ENCODE measurements around the gene RNF213.
A peak's percentile ranks its signal among the peaks of the same experiment; 100 is the strongest.
"Not testable (repeated sequence)": the region's sequence is repeated elsewhere in the genome, so short reads cannot be mapped to it uniquely, and the experiment has no call there.

The RNF213 gene

DNA sequence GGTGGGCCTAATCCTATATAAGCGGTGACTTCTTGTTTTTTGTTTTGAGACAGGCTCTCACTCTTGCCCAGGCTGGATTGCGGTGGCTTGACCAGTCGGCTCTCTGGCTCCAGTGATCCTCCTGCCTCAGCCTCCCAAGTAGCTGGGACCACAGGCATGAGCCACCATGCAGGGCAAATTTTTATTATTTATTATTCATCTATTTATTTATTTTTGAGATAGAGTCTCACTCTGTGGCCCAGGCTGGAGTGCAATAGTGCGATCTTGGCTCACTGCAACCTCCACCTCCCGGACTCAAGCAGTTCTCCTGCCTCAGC is 4.7 kb upstream of the RNF213 start:
- Mint-ChIP-seq H3K36me3 (ENCODE audit: low read depth) (peaks cover 3% of the 10 kb centered on the region), H3K9me3 (no peaks in the 10 kb centered on the region), H3K4me1 (peaks cover 9% of the 10 kb centered on the region), H3K4me3 (no peak overlapping the region), H3K27ac (no peak overlapping the region), H3K27me3 (ENCODE audit: low read depth) (no peaks in the 10 kb centered on the region)
- TF ChIP-seq, protein P1, sequence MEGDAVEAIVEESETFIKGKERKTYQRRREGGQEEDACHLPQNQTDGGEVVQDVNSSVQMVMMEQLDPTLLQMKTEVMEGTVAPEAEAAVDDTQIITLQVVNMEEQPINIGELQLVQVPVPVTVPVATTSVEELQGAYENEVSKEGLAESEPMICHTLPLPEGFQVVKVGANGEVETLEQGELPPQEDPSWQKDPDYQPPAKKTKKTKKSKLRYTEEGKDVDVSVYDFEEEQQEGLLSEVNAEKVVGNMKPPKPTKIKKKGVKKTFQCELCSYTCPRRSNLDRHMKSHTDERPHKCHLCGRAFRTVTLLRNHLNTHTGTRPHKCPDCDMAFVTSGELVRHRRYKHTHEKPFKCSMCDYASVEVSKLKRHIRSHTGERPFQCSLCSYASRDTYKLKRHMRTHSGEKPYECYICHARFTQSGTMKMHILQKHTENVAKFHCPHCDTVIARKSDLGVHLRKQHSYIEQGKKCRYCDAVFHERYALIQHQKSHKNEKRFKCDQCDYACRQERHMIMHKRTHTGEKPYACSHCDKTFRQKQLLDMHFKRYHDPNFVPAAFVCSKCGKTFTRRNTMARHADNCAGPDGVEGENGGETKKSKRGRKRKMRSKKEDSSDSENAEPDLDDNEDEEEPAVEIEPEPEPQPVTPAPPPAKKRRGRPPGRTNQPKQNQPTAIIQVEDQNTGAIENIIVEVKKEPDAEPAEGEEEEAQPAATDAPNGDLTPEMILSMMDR (IDR thresholded peaks at IDR 0.05; ENCODE audit: unreplicated experiment in 3 of 3) = no peak

DNA sequence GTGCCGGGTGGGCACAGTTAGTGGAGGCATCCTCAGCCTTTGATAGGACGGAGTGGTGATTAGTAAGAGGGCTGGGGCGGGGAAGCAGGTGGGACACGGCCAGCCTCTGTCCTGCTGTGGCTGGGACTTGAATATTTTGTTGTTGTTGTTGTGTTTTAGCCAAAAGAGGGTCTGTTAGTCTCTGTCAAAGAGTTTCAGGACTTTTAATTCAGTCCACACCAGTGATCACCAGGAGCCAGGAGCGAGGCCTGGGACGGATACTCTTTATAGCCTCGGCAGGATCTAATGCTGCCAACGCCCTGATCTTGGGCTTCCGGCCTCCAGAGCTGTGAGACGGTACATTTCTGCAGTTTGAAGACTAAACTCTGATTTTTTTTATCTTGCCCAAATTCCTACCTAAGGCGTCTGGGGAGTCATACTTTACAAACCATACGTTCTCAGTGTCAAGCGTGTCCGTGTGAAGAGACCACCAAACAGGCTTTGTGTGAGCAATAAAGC is 2.9 kb upstream of the RNF213 start:
- Mint-ChIP-seq H3K9me3 (no peaks in the 10 kb centered on the region), H3K36me3 (ENCODE audit: low read depth) (peaks cover 3% of the 10 kb centered on the region), H3K27ac (peak overlapping the region; percentile 27 to 68 (median 68)), H3K27me3 (ENCODE audit: low read depth) (no peaks in the 10 kb centered on the region), H3K4me3 (peak overlapping the region; percentile 89), H3K4me1 (peaks cover 21% of the 10 kb centered on the region)
- TF ChIP-seq, protein P1 (IDR thresholded peaks at IDR 0.05; ENCODE audit: unreplicated experiment in 3 of 3) = no peak

DNA sequence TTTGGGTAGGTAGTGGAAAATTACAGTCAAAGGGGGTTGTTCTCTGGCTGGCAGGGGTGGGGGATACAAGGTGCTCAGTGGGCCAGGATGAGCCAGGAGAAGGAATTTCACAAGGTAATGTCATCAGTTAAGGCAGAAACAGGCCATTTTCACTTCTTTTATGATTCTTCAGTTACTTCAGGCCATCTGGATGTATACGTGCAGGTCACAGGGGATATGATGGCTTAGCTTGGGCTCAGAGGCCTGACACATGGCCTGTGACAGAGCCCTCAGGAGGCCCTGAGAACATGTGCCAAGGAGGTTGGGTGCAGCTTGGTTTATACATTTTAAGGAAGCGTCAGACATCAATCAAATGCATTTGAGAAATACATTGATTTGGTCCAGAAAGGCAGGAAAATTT is 2.4 kb upstream of the RNF213 start:
- H3K27me3 Mint-ChIP-seq (ENCODE audit: low read depth); H3K36me3 Mint-ChIP-seq (ENCODE audit: low read depth); H3K9me3 Mint-ChIP-seq: not testable (repeated sequence)
- Mint-ChIP-seq H3K4me3 (peak overlapping the region; percentile 89), H3K4me1 (peaks cover 23% of the 10 kb centered on the region), H3K27ac (peak overlapping the region; percentile 27 to 68 (median 67))

DNA sequence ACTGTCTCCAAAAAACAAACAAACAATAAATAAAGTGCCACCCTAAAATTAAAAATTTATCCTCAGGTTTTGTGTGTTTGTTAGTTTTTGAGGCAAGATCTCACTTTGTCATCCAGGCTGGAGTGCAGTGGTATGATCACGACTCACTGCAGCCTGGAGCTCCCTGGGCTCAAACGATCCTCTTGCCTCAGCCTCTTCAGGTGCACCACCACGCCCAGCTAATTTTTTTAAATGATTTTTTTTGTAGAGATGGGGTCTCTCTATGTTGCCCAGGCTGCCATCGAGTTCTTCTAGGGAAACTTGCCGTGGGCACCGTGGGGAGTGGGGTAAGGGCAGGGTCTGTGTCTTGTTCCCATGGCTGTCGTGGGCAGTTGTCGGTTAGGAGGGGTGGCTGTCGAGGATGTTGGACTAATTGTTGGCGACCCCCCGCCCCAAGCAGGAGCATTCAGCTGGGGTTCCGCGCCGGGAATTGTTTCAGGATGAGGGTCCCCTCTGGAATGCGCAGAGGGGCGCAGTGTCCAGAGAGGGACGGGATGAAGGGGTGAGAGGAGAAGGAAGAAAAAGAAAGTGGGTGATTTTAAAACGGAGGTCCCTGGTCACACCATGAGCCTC is 1.1 kb upstream of the RNF213 start:
- Mint-ChIP-seq H3K4me1 (peaks cover 27% of the 10 kb centered on the region), H3K27me3 (ENCODE audit: low read depth) (no peaks in the 10 kb centered on the region), H3K27ac (peak overlapping the region; percentile 33 to 78 (median 40)), H3K4me3 (peak overlapping the region; percentile 89), H3K36me3 (ENCODE audit: low read depth) (no peaks in the 10 kb centered on the region), H3K9me3 (no peaks in the 10 kb centered on the region)
- TF ChIP-seq, protein P1 (IDR thresholded peaks at IDR 0.05; ENCODE audit: unreplicated experiment in 3 of 3) = no peak

DNA sequence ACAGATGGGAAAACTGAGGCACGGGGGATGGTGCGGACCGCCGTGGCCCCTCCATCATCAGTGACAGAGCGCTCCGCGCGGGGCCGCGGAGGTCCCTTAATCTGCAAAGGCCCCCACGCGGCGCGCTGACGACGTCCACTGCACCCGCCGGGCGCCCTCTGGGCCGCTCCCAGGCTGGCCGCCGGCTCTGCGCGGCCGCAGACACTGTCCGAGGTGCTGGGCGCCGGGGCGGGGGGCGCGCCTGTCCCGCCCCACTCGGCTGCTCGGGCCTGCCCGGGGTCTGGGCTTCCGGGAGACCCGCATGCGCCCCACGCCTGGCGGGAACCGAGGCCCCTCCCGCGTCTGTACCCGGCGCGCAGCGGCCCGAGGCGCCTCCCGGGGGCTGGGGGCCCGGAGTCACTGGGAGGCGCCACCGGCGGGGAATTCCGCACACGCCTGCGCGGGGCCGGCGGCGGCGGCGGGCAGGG is 550 bp upstream of the RNF213 start:
- TF ChIP-seq, protein P1 (IDR thresholded peaks at IDR 0.05; ENCODE audit: unreplicated experiment in 3 of 3) = no peak
- H3K4me3 Mint-ChIP-seq = peak overlapping the region; percentile 89
- no peaks in the 10 kb centered on the region for H3K27me3 Mint-ChIP-seq (ENCODE audit: low read depth)
- H3K4me1 Mint-ChIP-seq = peaks cover 27% of the 10 kb centered on the region
- no peaks in the 10 kb centered on the region for H3K36me3 Mint-ChIP-seq (ENCODE audit: low read depth)
- H3K27ac Mint-ChIP-seq = peak overlapping the region in 2 of 3 experiments; percentile 40 to 78
- no peaks in the 10 kb centered on the region for H3K9me3 Mint-ChIP-seq

DNA sequence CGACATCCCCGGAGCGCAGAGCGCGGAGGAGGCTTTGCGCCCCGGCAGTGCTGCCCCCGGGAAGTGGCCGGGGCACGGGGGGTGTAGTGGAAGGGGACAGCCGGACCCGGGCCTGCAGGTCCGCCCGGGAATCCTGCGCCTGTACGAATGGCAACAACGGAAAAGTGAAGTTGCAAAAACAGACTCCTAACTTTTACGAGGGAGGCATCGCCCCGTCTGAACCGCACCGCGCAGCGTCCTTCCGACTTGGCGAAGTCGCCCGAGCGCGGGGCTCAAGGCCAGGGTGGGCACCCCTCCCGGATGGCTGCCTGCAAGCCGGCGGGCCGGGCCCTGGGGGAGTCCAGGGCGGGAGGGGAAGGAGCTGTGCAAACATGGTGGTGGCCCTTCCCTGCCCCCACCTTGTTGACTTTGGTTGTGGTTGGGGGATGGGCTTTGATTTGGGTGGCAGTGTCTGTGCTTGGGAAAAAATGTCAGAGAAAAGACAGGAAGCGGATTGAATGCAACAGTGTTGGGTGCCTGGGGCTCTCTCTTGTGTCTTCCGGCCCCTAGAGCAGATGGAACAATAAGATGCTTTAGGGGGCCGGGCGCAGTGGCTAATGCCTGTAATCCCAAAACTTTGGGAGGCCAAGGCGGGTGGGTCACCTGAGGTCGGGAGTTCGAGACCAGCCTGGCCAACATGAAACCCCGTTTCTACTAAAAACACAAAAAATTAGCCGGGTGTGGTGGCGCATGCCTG is 675 bp downstream of the RNF213 start:
- H3K36me3 Mint-ChIP-seq (ENCODE audit: low read depth) = peaks cover 4% of the 10 kb centered on the region
- peak overlapping the region; percentile 81 to 92 (median 90) for H3K4me3 Mint-ChIP-seq
- H3K27me3 Mint-ChIP-seq (ENCODE audit: low read depth) = no peaks in the 10 kb centered on the region
- peak overlapping the region; percentile 89 to 91 (median 89) for H3K27ac Mint-ChIP-seq
- peaks cover 27% of the 10 kb centered on the region for H3K4me1 Mint-ChIP-seq
- TF ChIP-seq, protein P1 (IDR thresholded peaks at IDR 0.05; ENCODE audit: unreplicated experiment in 3 of 3) = no peak
- no peaks in the 10 kb centered on the region for H3K9me3 Mint-ChIP-seq
